Adipocyte (in vitro differentiated cells): ENCODE data around the gene TRPM4.
A peak's percentile ranks its signal among the peaks of the same experiment; 100 is the strongest.
"Not testable (repeated sequence)": the region's sequence is repeated elsewhere in the genome, so short reads cannot be mapped to it uniquely, and the experiment has no call there.

ENCODE experiments used
- DNase-seq: peaks from one replicate; pipeline ENCODE4 v3.0.0-alpha.2; 2015; ENCODE audit warnings: low read depth
- H3K27me3 ChIP-seq: replicated peaks from 2 replicates; pipeline ENCODE4 v1.7.0; 2013; ENCODE audit warnings: mild to moderate bottlenecking, low read length, moderate library complexity; ENCODE audit not compliant: control insufficient read depth, insufficient read depth
- H3K36me3 ChIP-seq: 2 replicates; pipeline ENCODE4 v1.7.0; 2013; ENCODE audit warnings: low read length, mild to moderate bottlenecking, moderate library complexity; ENCODE audit not compliant: control insufficient read depth, insufficient read depth, severe bottlenecking
- H3K4me1 ChIP-seq: 2 replicates; pipeline ENCODE4 v1.7.0; 2013; ENCODE audit warnings: mild to moderate bottlenecking, low read length, moderate library complexity; ENCODE audit not compliant: control insufficient read depth, insufficient read depth
- H3K4me3 ChIP-seq: 2 replicates; pipeline ENCODE4 v1.7.0; 2013; ENCODE audit warnings: mild to moderate bottlenecking, low read length, moderate library complexity
- H3K9ac ChIP-seq: 2 replicates; pipeline ENCODE4 v1.7.0; 2013; ENCODE audit warnings: mild to moderate bottlenecking, low read length, moderate library complexity
- H3K9me3 ChIP-seq: 2 replicates; pipeline ENCODE4 v1.7.0; 2013; ENCODE audit warnings: mild to moderate bottlenecking, low read length, moderate library complexity; ENCODE audit not compliant: control insufficient read depth

The TRPM4 gene

DNA sequence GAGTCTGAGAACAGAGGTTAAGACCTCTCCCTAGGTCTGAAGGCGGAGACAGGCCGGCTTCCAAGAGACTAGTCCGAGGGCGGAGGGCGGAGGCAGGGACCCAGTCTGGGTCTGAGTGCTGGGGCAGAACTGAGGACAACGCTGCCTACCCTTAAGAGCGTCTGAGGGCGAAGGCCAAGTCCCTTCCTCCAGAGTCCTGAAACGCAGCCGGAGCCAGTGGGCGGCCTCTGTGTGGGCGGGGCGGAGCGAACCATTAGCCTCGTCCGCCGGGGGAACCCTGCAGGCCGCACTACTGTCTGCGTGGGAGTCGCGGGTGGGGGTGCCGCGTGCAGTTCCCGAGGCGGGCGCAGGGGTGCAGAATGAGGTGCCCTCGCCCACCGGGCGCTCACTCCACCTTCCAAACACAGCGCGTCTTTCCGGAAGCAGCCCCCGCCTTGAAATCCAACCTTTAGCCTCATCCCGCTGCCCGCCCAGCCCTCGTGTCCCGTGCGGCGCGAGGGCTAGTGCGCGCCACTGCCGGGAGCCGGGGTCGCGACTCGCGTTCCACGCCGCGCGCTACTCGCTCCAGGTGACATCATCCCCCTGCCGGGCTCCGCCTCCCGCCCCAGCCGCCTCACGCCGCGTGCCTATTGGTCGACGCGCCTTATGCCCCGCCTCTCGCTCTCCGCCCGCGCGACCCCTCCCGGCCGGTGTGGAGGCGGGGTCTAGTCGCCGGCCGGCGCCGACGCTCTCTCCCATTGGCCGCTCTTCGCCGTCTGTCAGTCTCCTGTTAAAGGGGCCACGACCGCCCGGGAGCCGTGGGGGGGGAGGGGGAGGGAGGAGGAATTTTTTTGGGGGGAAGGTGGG is 38.8 kb upstream of the TRPM4 start, which contains the start of gene C19orf73:
Gene C19orf73 (minus strand): TSS at position 579 of the 846 bp plus-strand sequence. CDS start 121 bp downstream, at position 458.
- peak within 1 kb of the TSS; percentile 85 for H3K4me3 ChIP-seq
- H3K36me3 ChIP-seq = no peaks in the 10 kb centered on the region
- H3K4me1 ChIP-seq = peaks cover 22% of the 10 kb centered on the region
- DNase-seq = peak; percentile 98
- H3K9ac ChIP-seq = peak within 1 kb of the TSS; percentile 87
- H3K9me3 ChIP-seq = no peaks in the 10 kb centered on the region
- peaks cover 8% of the 10 kb centered on the region for H3K27me3 ChIP-seq

DNA sequence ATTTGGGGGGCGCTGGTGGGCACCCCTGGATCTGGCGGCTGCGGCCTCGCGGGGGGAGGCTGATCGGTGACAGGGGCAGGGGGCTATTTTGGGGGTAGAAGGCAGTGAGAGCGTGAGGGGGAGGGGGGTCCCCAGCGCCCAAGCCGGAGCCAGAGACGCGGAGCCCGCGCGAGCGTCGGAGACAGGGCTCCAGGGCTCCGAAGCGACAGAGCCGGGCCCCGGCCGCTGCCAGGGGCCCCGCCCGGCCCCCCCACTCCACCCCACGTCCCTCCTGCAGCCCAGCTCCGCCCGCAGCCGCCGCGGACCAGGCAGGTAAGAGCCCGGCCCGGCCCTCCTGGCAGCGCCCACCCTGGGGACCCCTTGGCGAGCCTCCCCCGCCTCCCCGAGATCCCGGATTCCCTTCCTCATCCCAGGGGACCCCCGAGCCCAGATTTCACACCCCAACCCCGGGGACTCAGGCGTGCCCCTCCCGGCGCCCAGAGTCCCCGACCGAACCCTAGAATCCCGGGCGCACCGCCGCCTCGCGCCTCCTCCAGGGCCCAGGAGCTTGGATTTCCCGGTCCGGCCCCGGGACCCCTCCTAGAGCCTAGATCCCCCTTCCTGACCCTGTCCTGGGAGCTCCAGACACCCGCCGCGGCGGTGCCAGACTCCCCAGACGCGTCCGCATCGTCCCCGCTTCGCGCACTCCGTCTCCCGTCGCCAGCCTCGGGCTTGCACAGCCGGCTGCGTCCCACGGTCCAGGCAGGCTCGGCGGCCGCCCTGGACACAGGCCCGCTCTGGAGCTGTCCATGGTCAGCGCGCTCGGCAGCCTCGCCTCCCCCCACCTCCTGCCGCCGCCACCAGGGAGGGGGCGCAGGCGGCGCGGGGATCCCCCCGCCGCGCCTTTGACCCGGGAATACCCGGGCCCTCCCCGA is 37.9 kb upstream of the TRPM4 start, which contains the start of gene PPFIA3:
Gene PPFIA3 (plus strand): TSS at position 134 of the 914 bp plus-strand sequence. CDS start 8,330 bp downstream, outside the sequence.
- DNase-seq = peak; percentile 90
- H3K4me1 ChIP-seq = peaks cover 19% of the 10 kb centered on the region
- peak within 1 kb of the TSS; percentile 87 for H3K9ac ChIP-seq
- peaks cover 8% of the 10 kb centered on the region for H3K27me3 ChIP-seq
- H3K4me3 ChIP-seq = peak within 1 kb of the TSS; percentile 85
- no peaks in the 10 kb centered on the region for H3K36me3 ChIP-seq
- no peaks in the 10 kb centered on the region for H3K9me3 ChIP-seq

DNA sequence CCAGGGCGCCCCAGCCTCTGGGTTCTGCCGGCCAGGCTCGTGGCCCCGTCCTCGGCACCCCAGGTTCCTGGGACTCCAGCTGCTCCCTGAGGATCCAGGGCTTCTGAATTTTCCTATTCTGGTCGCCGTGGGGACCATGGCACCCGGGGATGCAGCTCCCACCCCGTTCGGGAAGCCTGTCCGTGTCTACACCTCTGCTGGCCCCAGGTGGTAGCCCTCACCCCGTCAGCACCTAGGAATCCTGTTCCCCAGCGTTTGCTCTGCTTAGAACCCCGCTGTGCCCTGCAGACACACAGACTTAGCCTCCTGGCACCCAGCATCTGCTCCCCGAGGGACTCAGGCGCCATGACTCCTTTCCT is 37.3 kb upstream of the TRPM4 start:
- Histone ChIP-seq H3K4me1 (peaks cover 15% of the 10 kb centered on the region), H3K36me3 (no peaks in the 10 kb centered on the region), H3K27me3 (peaks cover 8% of the 10 kb centered on the region), H3K9ac (no peak overlapping the region), H3K4me3 (no peak overlapping the region), H3K9me3 (no peaks in the 10 kb centered on the region)
- DNase-seq = no peak

DNA sequence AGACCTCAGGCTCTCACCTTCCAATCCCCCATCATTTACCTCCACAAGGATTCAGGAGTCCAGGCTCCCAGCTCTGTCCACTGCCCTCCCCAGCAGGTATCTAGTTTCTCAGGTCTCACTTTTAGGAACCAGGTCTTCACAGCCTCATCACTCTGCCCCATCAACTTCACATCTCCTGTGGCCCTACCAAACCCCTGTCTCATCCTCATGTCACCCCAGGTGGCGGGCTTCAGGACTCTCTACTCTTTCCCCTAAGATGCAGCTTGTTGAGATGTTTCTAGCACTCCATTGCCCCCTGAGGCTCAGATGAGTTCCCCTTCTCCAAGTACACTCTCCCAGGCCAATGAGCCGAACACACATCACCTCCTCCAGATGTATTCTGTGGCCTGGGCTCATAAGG is 36.7 kb upstream of the TRPM4 start:
- H3K36me3 ChIP-seq = no peaks in the 10 kb centered on the region
- H3K4me3 ChIP-seq = no peak overlapping the region
- H3K9me3 ChIP-seq = no peaks in the 10 kb centered on the region
- H3K4me1 ChIP-seq = peaks cover 15% of the 10 kb centered on the region
- no peak overlapping the region for H3K9ac ChIP-seq
- H3K27me3 ChIP-seq = peaks cover 8% of the 10 kb centered on the region
- no peak for DNase-seq

DNA sequence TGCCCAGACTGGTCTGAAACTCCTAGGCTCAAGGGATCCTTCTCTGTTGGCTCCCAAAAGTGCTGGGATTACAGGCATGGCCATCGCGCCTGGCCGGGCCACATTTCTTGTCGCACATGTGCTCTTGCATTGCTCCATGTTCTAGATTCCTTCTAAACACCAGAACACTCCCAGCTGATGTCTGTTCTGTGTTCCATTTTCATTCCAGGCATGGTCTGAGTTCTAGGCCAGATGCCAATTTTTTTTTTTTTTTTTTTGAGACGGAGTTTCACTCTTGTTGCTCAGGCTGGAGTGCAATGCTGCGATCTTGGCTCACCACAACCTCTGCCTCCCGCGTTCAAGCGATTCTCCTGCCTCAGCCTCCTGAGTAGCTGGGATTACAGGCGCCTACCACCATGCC is 35.8 kb upstream of the TRPM4 start:
- H3K9ac ChIP-seq, DNase-seq, H3K4me3 ChIP-seq, H3K9me3 ChIP-seq, H3K36me3 ChIP-seq: not testable (repeated sequence)
- Histone ChIP-seq H3K4me1 (peaks cover 15% of the 10 kb centered on the region), H3K27me3 (peaks cover 12% of the 10 kb centered on the region)

DNA sequence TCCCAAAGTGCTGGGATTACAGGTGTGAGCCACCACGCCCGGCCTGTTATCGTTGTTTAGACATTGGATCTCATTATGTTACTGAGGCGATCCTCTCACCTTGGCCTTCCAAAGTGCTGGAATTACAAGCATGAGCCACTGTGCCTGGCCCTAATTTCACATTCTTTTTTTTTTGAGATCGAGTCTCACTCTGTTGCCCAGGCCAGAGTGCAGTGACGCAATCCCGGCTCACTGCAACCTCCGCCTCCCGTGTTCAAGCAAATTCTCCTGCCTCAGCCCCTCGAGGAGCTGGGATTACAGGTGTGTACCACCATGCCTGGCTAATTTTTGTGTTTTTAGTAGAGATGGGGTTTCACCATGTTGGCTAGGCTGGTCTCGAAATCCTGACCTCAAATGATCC is 34.3 kb upstream of the TRPM4 start:
- H3K36me3 ChIP-seq, H3K9ac ChIP-seq, H3K9me3 ChIP-seq, DNase-seq, H3K4me3 ChIP-seq: not testable (repeated sequence)
- Histone ChIP-seq H3K27me3 (peaks cover 13% of the 10 kb centered on the region), H3K4me1 (peaks cover 12% of the 10 kb centered on the region)

DNA sequence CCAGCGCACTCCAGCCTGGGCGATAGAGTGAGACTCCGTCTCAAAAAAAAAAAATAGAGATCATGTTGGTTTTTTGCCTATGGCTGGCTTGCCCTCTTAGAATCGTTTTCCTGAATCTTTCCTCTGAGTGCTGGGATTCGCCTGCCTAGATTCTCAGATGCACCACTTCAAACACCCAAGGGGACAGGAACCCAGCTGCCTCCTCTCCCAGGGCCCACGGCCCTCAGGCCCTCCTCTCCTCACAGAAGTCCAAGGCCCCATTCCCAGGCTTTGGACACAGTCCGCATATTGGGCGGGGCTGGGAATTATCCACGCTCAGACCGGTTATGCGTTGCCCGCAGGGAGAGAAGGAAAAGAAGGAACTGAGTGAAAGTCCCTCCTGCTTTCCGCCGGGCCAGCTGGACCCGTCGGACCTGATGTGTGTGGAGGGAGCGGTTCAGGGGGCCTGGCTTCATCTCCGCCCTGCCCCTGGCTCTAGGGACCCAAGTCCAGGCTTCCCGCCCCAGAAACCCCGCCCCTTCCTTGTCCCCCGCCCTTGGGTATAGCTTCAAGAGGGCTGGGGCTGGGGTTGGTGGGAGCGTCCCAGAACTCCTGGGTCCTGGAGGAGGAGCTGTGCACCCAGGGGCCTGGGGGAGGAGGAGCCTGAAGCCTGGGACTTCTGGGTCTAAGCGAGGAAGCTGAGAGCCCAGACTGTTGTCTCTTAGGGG is 32.4 kb upstream of the TRPM4 start:
- Histone ChIP-seq H3K9ac (no peak overlapping the region), H3K36me3 (no peaks in the 10 kb centered on the region), H3K4me1 (peaks cover 7% of the 10 kb centered on the region), H3K4me3 (no peak overlapping the region), H3K27me3 (peaks cover 16% of the 10 kb centered on the region), H3K9me3 (no peaks in the 10 kb centered on the region)
- DNase-seq = no peak

DNA sequence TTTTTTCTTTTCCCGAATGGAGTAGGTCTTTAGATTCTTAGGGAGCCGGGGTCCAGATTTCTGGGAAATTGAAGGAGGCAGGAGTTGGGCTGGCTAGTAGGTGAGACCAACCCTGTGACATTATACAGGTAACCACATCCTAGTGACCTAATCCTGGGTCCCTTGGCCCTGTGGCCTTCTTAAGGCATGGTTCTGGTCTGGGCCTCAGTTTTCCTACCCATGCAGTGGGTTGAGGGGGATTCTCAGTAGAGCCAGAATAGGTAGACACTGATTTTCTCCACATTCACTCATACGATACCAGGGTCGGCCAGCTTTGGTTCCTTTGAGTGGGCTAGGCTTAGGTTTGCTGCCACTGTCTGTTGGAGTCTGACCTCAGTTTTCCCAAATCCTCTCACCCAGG is 31.0 kb upstream of the TRPM4 start:
- DNase-seq = no peak

DNA sequence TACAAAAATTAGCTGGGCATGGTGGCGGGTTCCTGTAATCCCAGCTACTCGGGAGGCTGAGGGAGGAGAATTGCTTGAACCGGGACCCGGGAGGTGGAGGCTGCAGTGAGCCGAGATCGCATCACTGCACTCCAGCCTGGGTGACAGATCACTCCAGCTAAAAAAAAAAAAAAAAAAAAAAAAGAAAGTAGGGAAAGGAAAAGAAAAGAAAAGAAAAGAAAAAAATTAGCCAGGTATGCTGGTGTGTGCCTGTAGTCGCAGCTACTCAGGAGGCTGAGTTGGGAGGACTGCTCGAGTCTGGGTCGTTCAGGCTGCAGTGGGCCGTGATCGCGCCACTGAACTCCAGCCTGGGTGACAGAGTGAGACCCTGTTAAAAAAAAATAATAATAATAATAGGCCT is 30.4 kb upstream of the TRPM4 start:
- H3K9me3 ChIP-seq, H3K36me3 ChIP-seq, H3K4me1 ChIP-seq, H3K4me3 ChIP-seq, H3K9ac ChIP-seq, DNase-seq: not testable (repeated sequence)
- peaks cover 11% of the 10 kb centered on the region for H3K27me3 ChIP-seq

More for the DNA sequence above, 31.0 kb upstream of the TRPM4 start:
- Histone ChIP-seq H3K9me3 (no peaks in the 10 kb centered on the region), H3K4me3 (no peak overlapping the region), H3K9ac (no peak overlapping the region), H3K27me3 (peaks cover 11% of the 10 kb centered on the region), H3K36me3 (no peaks in the 10 kb centered on the region), H3K4me1 (peaks cover 7% of the 10 kb centered on the region)

DNA sequence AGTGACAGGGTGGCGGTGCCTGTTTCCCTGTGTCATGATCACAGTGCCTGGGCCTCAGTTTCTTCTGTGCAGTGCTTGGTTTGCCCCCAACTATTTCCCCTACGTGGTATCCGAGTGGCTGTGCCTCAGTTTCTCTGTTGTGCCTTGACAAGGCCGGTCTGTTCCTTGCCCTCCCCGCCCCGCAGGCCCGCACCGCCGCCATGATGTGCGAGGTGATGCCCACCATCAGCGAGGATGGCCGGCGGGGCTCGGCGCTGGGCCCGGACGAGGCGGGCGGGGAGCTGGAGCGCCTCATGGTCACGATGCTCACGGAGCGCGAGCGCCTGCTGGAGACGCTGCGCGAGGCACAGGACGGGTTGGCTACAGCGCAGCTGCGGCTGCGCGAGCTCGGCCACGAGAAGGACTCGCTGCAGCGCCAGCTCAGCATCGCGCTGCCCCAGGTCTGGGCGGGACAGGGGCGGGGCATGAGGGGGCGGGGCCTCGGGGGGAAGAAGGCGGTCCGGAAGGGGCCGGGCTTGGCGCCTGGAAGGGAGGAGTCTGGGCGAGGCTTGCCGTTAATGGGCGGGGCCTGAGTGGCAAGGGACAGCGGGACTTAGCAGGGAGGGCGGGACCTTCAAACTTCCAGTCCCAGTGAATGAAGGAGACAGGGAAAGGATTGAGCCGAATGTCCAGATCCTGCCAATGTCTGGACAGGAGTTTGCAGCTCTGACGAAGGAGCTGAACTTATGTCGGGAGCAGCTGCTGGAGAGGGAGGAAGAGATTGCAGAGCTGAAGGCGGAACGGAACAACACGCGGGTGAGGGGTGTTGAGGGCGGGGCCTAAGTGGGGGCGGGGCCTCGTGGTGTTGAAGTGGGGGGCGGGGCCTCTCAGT is 29.7 kb upstream of the TRPM4 start:
- Histone ChIP-seq H3K9ac (no peak overlapping the region), H3K9me3 (no peaks in the 10 kb centered on the region), H3K36me3 (no peaks in the 10 kb centered on the region), H3K4me1 (peaks cover 7% of the 10 kb centered on the region), H3K4me3 (peak overlapping the region; percentile 66), H3K27me3 (peaks cover 14% of the 10 kb centered on the region)
- peak; percentile 100 for DNase-seq
